ENCODE measurements around the gene PAFAH1B1.
A peak's percentile ranks its signal among the peaks of the same experiment; 100 is the strongest.

PAFAH1B1 gene

DNA sequence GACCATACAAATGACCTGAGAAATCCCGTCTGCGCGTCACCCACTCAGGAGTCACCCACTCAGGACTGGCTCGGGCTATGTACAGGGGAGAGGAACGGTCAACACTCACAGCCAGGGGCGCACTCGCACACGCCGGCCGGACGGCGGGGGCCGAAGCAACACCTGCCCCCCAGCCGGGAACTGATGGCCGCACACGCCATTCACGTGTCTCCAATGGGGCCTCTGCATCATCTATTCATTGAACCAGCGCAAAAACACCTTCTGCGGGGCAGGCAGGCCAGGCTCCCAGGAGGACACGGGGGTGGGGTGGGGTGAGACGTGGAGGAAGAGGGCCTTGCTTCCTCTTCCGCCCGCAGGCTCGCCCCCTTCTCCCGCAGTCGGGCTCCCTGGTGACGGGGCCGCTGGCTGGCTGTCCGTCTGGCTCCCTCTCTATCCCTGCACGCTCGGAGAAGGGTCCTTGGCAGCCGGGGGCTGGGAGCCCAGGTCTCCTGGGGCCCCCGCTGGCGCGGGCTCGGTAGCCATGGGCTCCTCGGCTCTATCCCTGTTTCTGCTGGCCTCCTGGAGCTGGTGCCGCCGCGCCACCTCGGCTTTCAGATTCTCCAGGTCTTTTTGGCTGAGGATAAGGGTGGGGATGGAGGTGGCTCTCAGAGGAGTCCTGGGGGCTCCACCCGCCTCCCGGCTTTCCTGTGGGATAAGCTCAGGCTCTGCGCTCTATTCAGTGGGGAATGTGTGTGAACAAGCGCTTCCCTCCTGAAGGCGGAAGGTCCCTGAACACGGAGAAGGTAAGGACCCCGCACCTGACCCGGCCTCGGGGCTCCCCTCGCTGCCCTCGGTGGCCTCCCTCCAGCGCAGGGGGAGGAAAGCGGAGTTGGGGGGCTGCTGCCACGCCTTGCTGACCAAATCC lies 97.0 kb downstream of the PAFAH1B1 start:
- H3K27ac ChIP-seq = no peak overlapping the region
- peaks cover 0 to 37% (median 16%) of the 10 kb centered on the region in 4 donors for H3K4me1 ChIP-seq
- no peaks in the 10 kb centered on the region for H3K9me3 ChIP-seq
- intact Hi-C loops (cut with DNase I; ENCODE audit: low total_unique reads) = no loop called here
- no peak overlapping the region for H3K4me3 ChIP-seq
- peaks cover 23 to 57% (median 52%) of the 10 kb centered on the region in 3 donors for H3K36me3 ChIP-seq
- H3K27me3 ChIP-seq = no peaks in the 10 kb centered on the region
- peak in 1 of 2 donors; percentile 17 for DNase-seq
- TF ChIP-seq, protein P1, sequence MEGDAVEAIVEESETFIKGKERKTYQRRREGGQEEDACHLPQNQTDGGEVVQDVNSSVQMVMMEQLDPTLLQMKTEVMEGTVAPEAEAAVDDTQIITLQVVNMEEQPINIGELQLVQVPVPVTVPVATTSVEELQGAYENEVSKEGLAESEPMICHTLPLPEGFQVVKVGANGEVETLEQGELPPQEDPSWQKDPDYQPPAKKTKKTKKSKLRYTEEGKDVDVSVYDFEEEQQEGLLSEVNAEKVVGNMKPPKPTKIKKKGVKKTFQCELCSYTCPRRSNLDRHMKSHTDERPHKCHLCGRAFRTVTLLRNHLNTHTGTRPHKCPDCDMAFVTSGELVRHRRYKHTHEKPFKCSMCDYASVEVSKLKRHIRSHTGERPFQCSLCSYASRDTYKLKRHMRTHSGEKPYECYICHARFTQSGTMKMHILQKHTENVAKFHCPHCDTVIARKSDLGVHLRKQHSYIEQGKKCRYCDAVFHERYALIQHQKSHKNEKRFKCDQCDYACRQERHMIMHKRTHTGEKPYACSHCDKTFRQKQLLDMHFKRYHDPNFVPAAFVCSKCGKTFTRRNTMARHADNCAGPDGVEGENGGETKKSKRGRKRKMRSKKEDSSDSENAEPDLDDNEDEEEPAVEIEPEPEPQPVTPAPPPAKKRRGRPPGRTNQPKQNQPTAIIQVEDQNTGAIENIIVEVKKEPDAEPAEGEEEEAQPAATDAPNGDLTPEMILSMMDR (IDR thresholded peaks at IDR 0.05) = no peak

DNA sequence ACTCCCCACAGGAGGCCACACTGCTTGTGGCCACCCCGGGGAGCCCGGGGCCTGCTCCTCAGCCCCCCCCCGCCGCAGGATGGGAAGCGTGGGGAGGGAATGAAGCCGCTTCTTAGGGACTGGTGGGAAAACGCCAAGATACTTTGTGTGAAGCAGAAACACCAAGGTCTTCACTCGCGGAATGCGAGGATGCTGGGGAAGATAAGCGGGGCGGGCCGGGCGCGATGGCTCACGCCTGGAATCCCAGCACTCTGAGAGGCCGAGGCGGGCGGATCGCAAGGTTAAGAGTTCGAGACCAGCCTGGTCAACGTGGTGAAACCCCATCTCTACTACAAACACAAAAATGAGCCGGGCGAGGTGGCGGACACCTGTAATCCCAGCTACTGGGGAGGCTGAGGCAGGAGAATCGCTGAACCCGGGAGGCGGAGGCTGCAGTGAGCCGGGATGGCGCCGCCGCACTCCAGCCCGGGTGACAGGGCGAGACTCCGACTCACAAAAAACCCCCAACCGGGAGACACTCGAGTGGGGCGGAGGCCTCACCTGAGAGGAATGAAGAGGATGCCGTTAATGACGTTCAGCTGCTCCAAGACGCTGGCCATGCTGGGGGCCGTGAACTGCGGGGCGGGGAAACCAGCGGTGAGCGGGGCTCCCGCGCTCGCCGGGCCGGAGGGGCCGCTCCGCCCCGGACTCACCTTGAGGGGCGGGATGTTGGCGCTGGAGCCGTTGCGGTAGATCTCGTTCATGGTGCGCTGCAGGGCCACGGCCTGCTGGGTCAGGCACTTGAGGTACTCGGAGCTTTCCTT lies 97.8 kb downstream of the PAFAH1B1 start:
- peaks cover 32 to 66% (median 60%) of the 10 kb centered on the region in 3 donors for H3K36me3 ChIP-seq
- H3K4me3 ChIP-seq = no peak overlapping the region
- H3K9me3 ChIP-seq = no peaks in the 10 kb centered on the region
- peaks cover 0 to 30% (median 10%) of the 10 kb centered on the region in 4 donors for H3K4me1 ChIP-seq
- no peaks in the 10 kb centered on the region for H3K27me3 ChIP-seq
- no peak overlapping the region for H3K27ac ChIP-seq
- peak; percentile 17 to 61 for DNase-seq
- intact Hi-C loops (cut with DNase I; ENCODE audit: low total_unique reads) = no loop called here
- TF ChIP-seq, protein P1 (IDR thresholded peaks at IDR 0.05) = no peak

DNA sequence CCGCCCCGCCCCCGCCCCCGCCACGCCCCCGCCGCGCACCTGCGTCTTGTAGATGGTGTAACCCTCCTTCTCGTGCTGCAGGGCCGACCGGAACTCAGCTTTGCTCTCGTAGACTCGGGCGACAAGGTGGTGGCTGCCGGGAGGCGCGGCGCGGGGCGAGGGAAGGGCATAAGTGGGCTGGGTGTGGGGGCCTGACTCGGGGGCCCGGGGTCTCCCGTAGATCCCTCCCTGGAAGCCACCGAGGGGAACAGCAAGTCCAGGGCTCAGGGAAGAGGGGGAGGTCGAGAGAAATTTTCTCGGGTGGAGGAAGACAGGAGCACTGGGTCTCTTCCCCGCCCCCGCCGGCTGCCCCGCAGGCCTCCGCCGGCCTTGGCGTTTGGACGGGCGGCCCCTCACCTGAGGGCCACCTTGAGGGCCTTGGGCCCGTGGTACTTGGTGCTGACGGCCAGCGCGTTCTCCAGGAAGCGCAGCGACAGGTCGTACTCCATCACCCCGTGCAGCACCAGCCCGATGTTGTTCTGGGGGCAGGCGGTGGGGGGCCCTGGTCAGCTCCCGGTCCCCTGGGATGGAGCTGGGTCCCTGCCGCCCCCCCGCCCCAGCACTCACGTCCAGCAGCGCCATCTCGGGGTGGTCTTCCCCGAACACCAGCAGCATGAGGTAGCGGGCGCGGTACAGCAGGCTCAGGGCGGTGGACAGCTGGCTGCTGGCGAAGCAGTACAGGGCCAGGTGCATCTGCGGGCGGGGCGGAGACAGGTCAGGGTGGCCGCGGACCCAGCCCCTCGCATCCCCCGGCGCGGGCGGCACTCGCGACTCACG lies 98.7 kb downstream of the PAFAH1B1 start:
- intact Hi-C loops (cut with DNase I; ENCODE audit: low total_unique reads) = no loop called here
- TF ChIP-seq, protein P1 (IDR thresholded peaks at IDR 0.05) = no peak
- H3K36me3 ChIP-seq = peaks cover 41 to 75% (median 69%) of the 10 kb centered on the region in 3 donors

DNA sequence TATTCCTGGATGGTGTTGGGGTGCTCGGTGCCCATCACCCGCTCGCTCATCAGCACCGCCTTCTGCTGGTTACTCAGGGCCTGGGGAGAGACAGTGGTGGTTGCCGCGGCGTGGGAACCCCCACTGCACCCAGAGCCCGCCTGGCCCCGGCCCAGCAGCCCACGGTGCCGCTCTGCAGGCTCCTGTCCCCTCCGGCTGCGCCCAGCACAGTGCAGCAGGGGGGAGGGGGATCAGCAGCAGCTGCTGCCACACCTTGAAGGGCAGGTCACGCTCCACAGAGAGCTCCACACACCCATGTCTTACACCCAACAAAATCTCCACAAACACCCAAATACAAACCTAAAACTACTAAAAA lies 99.3 kb downstream of the PAFAH1B1 start:
- H3K36me3 ChIP-seq = peaks cover 46 to 81% (median 75%) of the 10 kb centered on the region in 3 donors
- DNase-seq = no peak
- H3K27ac ChIP-seq = no peak overlapping the region
- H3K27me3 ChIP-seq = no peaks in the 10 kb centered on the region
- TF ChIP-seq, protein P1 (IDR thresholded peaks at IDR 0.05) = no peak
- intact Hi-C loops (cut with DNase I; ENCODE audit: low total_unique reads) = no loop called here
- H3K4me1 ChIP-seq = peaks cover 0 to 16% (median 2%) of the 10 kb centered on the region in 4 donors
- no peaks in the 10 kb centered on the region for H3K9me3 ChIP-seq
- H3K4me3 ChIP-seq = no peak overlapping the region

More for the DNA sequence above, 98.7 kb downstream of the PAFAH1B1 start:
- Histone ChIP-seq H3K27ac (no peak overlapping the region), H3K4me3 (no peak overlapping the region), H3K4me1 (peaks cover 0 to 21% (median 5%) of the 10 kb centered on the region in 4 donors), H3K27me3 (no peaks in the 10 kb centered on the region), H3K9me3 (no peaks in the 10 kb centered on the region)
- DNase-seq = peak in 1 of 2 donors; percentile 60
